Brain microvascular endothelial cell (primary cell): ENCODE measurements around the gene G0S2.

Source experiments
- DNase-seq: peaks from one replicate; pipeline ENCODE4 v3.0.0-alpha.2; 2020
- H3K27ac ChIP-seq: fragments of 250-450 bp; sonication (Bioruptor Pico); 2 replicates; pipeline ENCODE4 v1.5.1; 2020; ENCODE audit warnings: mild to moderate bottlenecking, moderate library complexity
- H3K27me3 ChIP-seq: fragments of 250-450 bp; sonication (Bioruptor Pico); replicated peaks from 2 replicates; pipeline ENCODE4 v1.5.1; 2020; ENCODE audit warnings: mild to moderate bottlenecking
- H3K36me3 ChIP-seq: fragments of 250-450 bp; sonication (Bioruptor Pico); replicated peaks from 2 replicates; pipeline ENCODE4 v1.5.1; 2020; ENCODE audit warnings: mild to moderate bottlenecking
- H3K4me3 ChIP-seq: 2 replicates; pipeline ENCODE4 v1.5.1; 2011; ENCODE audit warnings: low read depth, mild to moderate bottlenecking, control low read depth, low read length, moderate library complexity
- CTCF ChIP-seq: IDR thresholded peaks from 2 replicates; pipeline ENCODE4 v1.5.1; 2011; ENCODE audit warnings: low read depth, mild to moderate bottlenecking, moderate library complexity, low read length, control low read depth, inconsistent platforms; ENCODE audit errors: missing control alignments
- in situ Hi-C: cut with HindIII; loops from 2 replicates; pipeline ENCODE4 v1.10.0; 2017; ENCODE audit warnings: low sequenced_read_pairs, low pct_ligation_motif_present

The G0S2 gene

GRCh38 chr1:209710847-209711246 is 35.6 kb downstream of the G0S2 start:
- Histone ChIP-seq H3K27ac (no peak overlapping the region), H3K36me3 (no peaks in the 10 kb centered on the region), H3K27me3 (no peaks in the 10 kb centered on the region), H3K4me3 (no peak overlapping the region)
- in situ Hi-C loops, result no loop called here
- no peak for DNase-seq
- TF ChIP-seq CTCF, result no peak

DNA sequence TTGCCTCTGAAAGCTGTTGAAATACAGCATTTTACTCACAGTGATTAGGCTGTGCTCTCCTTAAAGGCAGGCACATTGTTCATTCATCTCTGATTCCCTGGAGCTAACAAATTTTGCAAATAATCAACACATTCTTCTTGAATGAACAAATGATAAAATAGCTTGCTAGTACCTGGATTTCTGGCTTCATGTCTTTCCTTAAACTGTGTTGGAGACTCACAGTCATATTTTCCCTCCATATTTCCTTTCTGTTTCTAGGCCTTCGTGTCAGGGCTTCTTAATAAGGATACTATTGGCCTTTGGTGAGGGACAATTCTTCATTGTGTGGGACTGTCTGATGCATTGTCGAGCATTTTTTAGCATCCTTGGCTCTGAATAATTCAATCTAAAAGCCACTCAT is 39.1 kb downstream of the G0S2 start:
- no peak overlapping the region for H3K4me3 ChIP-seq
- H3K27me3 ChIP-seq, result no peaks in the 10 kb centered on the region
- H3K36me3 ChIP-seq, result no peaks in the 10 kb centered on the region
- in situ Hi-C loops, result no loop called here
- no peak for DNase-seq
- no peak overlapping the region for H3K27ac ChIP-seq
- no peak for TF ChIP-seq CTCF

DNA sequence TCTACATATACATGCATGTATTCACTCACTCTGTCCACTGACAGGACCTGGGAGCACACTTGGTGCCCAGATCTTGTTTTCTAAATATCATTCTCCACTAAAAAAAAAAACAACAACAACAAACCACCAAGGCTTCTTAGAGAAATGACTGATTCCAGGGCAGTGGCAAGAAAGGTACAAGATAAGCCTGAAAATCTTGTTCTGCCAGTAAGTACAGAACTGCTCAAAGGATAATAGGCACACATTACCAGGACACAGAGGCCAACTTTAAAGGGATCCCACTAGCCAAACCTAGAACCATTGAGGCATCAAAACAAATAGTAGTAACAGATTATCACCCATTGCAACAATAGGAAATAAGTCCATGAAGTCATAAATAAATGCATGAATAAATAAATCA is 40.1 kb downstream of the G0S2 start:
- in situ Hi-C loops, result no loop called here
- no peaks in the 10 kb centered on the region for H3K27me3 ChIP-seq
- no peak overlapping the region for H3K4me3 ChIP-seq
- H3K36me3 ChIP-seq, result no peaks in the 10 kb centered on the region
- no peak for TF ChIP-seq CTCF
- H3K27ac ChIP-seq, result no peak overlapping the region
- DNase-seq, result no peak

GRCh38 chr1:209717818-209718217 is 42.6 kb downstream of the G0S2 start:
- Histone ChIP-seq H3K27me3 (no peaks in the 10 kb centered on the region), H3K4me3 (no peak overlapping the region), H3K27ac (no peak overlapping the region), H3K36me3 (no peaks in the 10 kb centered on the region)
- no peak for DNase-seq
- no peak for TF ChIP-seq CTCF
- in situ Hi-C loops, result no loop called here

DNA sequence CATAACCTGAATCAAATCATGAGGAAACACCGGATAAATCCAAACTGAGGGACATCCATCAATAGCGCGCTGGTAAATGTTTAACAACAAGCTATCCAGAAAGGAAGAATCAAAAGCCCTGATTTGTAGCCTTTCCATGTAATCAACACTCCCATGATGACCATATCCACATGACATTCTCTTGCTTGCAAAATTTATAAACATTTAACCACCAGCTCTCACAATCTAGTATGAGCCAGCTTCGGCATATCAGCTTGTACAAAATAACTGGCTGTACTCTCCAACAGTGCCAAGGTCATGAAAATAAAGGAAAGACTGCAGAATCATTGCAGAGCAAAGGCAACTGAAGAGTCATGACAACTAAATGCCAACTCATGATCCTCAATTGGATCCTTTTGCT is 45.1 kb downstream of the G0S2 start:
- Histone ChIP-seq H3K36me3 (no peaks in the 10 kb centered on the region), H3K4me3 (no peak overlapping the region), H3K27ac (no peak overlapping the region), H3K27me3 (no peaks in the 10 kb centered on the region)
- no peak for TF ChIP-seq CTCF
- in situ Hi-C loops, result no loop called here
- DNase-seq, result no peak

DNA sequence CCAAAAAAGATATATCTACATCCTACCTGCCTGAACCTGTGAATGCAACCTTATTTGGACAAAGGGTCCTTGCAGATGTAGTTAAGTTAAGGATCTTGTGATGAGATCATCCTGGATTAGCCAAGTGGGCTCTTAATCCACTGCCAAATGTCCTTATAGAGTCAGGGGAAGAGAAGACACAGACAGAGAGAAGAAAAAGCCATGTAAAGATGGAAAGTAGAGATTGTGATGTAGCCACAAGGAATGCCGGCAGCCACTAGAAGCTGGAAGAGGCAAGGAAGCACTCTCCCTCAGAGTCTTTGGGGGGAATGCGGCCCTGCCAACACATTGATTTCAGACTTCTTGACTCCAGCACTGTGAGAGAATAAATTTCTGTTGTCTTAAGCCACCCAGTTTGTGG is 45.6 kb downstream of the G0S2 start:
- no peak overlapping the region for H3K4me3 ChIP-seq
- no peak for DNase-seq

More for the DNA sequence above, 45.6 kb downstream of the G0S2 start:
- no peak for TF ChIP-seq CTCF
- no peaks in the 10 kb centered on the region for H3K36me3 ChIP-seq
- H3K27ac ChIP-seq, result no peak overlapping the region
- in situ Hi-C loops, result no loop called here
- H3K27me3 ChIP-seq, result no peaks in the 10 kb centered on the region
